ENCODE results near the gene POC1B.

DNA sequence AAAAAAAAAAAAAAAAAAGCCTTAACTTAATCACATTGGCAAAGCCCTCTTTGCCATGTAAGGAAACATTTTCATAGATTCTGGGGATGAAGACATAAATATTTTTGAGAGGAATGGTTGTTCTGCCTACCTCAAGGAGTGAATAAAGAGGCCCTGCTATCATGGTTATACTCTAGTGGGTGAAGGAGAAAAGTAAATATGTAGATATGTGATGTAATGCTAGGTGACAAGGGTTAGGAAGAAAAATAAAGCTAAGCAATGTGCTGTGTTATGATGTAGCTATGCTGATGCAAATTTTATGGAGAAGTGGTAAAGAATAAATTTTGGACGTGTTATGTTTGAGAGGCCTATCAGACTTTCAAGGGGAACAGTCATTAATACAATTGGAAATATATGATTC, 93.5 kb downstream of the POC1B start:
- TF ChIP-seq CTCF (conservative IDR thresholded peaks at IDR 0.05) (no peak), EZH2 (IDR thresholded peaks at IDR 0.05; ENCODE audit: low read depth) (no peak)
